ENCODE data around the gene ZNF318.

GRCh38 chr6:43377710-43378229 is 8.3 kb upstream of the ZNF318 start:
- TF ChIP-seq SUZ12 (IDR thresholded peaks at IDR 0.05; ENCODE audit: extremely low read depth, insufficient read depth, insufficient read length) (no peak), YY1 (IDR thresholded peaks at IDR 0.05; ENCODE audit: insufficient read depth, insufficient read length) (no peak)
